Keratinocyte (primary cell): ENCODE data around the gene SLC13A3. TPM values are rescaled to one million over a fixed set of nuclear protein-coding genes. Genes with fewer than 3 reads are reported as not detected.

Experiments
- DNase-seq: peaks from one replicate; pipeline ENCODE4 v3.0.0-alpha.2; 2011; ENCODE audit warnings: low read depth, missing footprints, low spot score
- FAIRE-seq: peaks from 2 replicates; lab custom pipeline; 2011; peaks lifted over from hg19 to GRCh38; lab: Jason Lieb, UNC
- H2AFZ ChIP-seq: 2 replicates; pipeline ENCODE4 v1.6.0; 2012; ENCODE audit warnings: low read length, control low read depth, inconsistent platforms; ENCODE audit not compliant: control insufficient read depth
- H3K27ac ChIP-seq: 2 replicates; pipeline ENCODE4 v1.5.1; 2011; ENCODE audit warnings: low read length; ENCODE audit not compliant: control insufficient read depth, insufficient read depth
- H3K27me3 ChIP-seq: 3 replicates; pipeline ENCODE4 v1.6.0; 2011; ENCODE audit warnings: low read length; ENCODE audit not compliant: control insufficient read depth, insufficient read depth; ENCODE audit errors: extremely low read depth
- H3K36me3 ChIP-seq, 2 experiments: 2 replicates in 1 of 2; 3 replicates in 1 of 2; pipeline ENCODE4 v1.5.1; 2011; ENCODE audit warnings: low read length in 2 of 2, mild to moderate bottlenecking in 1 of 2; ENCODE audit not compliant: control insufficient read depth in 2 of 2, insufficient read depth in 2 of 2; ENCODE audit errors: extremely low read depth in 1 of 2
- H3K4me1 ChIP-seq: 3 replicates; pipeline ENCODE4 v1.5.1; 2011; ENCODE audit warnings: low read length; ENCODE audit not compliant: control insufficient read depth, insufficient read depth; ENCODE audit errors: extremely low read depth
- H3K4me2 ChIP-seq: 3 replicates; pipeline ENCODE4 v1.6.0; 2011; ENCODE audit warnings: low read depth, low read length; ENCODE audit not compliant: control insufficient read depth, insufficient read depth; ENCODE audit errors: extremely low read depth
- H3K4me3 ChIP-seq, 3 experiments: fragments of 200-600 bp in 1 of 3; sonication (generic) in 1 of 3; 2 replicates in 2 of 3; 3 replicates in 1 of 3; pipeline ENCODE4 v1.5.1; 2011 to 2016; ENCODE audit warnings: low read length in 3 of 3, mild to moderate bottlenecking in 3 of 3, control low read depth in 2 of 3, inconsistent platforms in 1 of 3, low read depth in 1 of 3, mixed read lengths in 1 of 3, mixed run types in 1 of 3, moderate library complexity in 1 of 3; ENCODE audit not compliant: control insufficient read depth in 2 of 3, insufficient read depth in 2 of 3; ENCODE audit errors: extremely low read depth in 1 of 3
- H3K79me2 ChIP-seq: 2 replicates; pipeline ENCODE4 v1.6.0; 2012; ENCODE audit warnings: low read length; ENCODE audit not compliant: control insufficient read depth, insufficient read depth
- H3K9ac ChIP-seq: 3 replicates; pipeline ENCODE4 v1.6.0; 2011; ENCODE audit warnings: low read length; ENCODE audit not compliant: control insufficient read depth, insufficient read depth; ENCODE audit errors: extremely low read depth
- H3K9me1 ChIP-seq: 3 replicates; pipeline ENCODE4 v1.6.0; 2011; ENCODE audit warnings: low read length; ENCODE audit not compliant: control insufficient read depth, insufficient read depth; ENCODE audit errors: extremely low read depth
- H3K9me3 ChIP-seq: 2 replicates; pipeline ENCODE4 v1.5.1; 2012; ENCODE audit warnings: low read depth, low read length; ENCODE audit not compliant: control insufficient read depth
- H4K20me1 ChIP-seq: 3 replicates; pipeline ENCODE4 v1.6.0; 2011; ENCODE audit warnings: low read length; ENCODE audit not compliant: control insufficient read depth, insufficient read depth; ENCODE audit errors: extremely low read depth
- EZH2 ChIP-seq: IDR thresholded peaks from one replicate; pipeline ENCODE4 v1.6.1; 2012; ENCODE audit warnings: inconsistent platforms, mild to moderate bottlenecking, low read length, moderate library complexity
- dilution Hi-C: fragments of 300-500 bp; cut with MboI; formaldehyde crosslinking; loops from one replicate; pipeline ENCODE4 v1.7.0; 2020; ENCODE audit warnings: low sequenced_read_pairs; ENCODE audit not compliant: extremely low pct_ligation_motif_present
- polyA plus RNA-seq, 5 experiments: library from polyadenylated mRNA; depleted of rRNA in 3 of 5; stranded (reverse) in 3 of 5; stranded (forward) in 1 of 5; unstranded in 1 of 5; fragments of >200 nt; gene quantifications; 1 replicate in 1 of 5; 2 replicates in 3 of 5; 3 replicates in 1 of 5; pipeline versions ENCODE4 v1.2.1 to v1.2.3, GENCODE V29; 2011 to 2012; ENCODE audit warnings: missing spikeins in 2 of 5, low read depth in 1 of 5, low replicate concordance in 1 of 5
- TF ChIP-seq, protein P1 (sequence below), 3 experiments: IDR thresholded peaks in 1 of 3; conservative IDR thresholded peaks in 1 of 3; optimal IDR thresholded peaks in 1 of 3; 2 replicates in 2 of 3; 3 replicates in 1 of 3; pipeline versions ENCODE3 to v1.5.1; 2011; ENCODE audit warnings: low read length in 3 of 3, mild to moderate bottlenecking in 3 of 3, moderate library complexity in 2 of 3, control low read depth in 1 of 3, inconsistent platforms in 1 of 3; ENCODE audit not compliant: insufficient read depth in 2 of 3; ENCODE audit errors: extremely low read depth in 1 of 3

SLC13A3 gene
- polyA plus RNA-seq, 1 donor (not counting 4 experiments of a cell fraction or from before 2014, with no cell fraction given) = 4.5 TPM

DNA sequence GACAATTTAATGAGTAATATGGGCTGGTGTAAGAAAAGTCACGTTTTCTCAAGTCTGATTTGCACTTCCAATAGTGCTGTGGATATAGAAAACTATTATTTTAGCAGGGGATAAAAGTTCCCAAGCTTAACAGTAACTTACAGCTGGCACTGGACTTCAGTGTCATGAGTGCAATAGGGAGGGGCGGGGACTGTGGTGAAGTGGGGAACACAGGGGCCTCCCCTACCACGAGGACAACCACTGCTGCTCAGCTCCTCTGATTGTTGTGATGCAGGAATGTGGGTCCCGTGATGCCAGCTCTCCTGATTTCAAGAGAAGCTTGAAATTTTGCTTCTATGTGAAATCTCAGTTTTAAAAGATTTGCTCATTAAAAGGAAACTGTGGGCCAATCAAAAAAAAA is 24.0 kb downstream of the SLC13A3 start:
- no peak for FAIRE-seq
- no peaks in the 10 kb centered on the region for H3K27me3 ChIP-seq
- no peaks in the 10 kb centered on the region for H3K9me1 ChIP-seq
- no peak overlapping the region for H3K27ac ChIP-seq
- H3K4me2 ChIP-seq = no peak overlapping the region
- H3K79me2 ChIP-seq = no peaks in the 10 kb centered on the region
- no peaks in the 10 kb centered on the region for H4K20me1 ChIP-seq
- DNase-seq = no peak
- no peak overlapping the region for H2AFZ ChIP-seq
- TF ChIP-seq, protein P1, sequence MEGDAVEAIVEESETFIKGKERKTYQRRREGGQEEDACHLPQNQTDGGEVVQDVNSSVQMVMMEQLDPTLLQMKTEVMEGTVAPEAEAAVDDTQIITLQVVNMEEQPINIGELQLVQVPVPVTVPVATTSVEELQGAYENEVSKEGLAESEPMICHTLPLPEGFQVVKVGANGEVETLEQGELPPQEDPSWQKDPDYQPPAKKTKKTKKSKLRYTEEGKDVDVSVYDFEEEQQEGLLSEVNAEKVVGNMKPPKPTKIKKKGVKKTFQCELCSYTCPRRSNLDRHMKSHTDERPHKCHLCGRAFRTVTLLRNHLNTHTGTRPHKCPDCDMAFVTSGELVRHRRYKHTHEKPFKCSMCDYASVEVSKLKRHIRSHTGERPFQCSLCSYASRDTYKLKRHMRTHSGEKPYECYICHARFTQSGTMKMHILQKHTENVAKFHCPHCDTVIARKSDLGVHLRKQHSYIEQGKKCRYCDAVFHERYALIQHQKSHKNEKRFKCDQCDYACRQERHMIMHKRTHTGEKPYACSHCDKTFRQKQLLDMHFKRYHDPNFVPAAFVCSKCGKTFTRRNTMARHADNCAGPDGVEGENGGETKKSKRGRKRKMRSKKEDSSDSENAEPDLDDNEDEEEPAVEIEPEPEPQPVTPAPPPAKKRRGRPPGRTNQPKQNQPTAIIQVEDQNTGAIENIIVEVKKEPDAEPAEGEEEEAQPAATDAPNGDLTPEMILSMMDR (optimal IDR thresholded peaks at IDR 0.05 in 1 of 3, IDR thresholded peaks at IDR 0.05 in 1 of 3, conservative IDR thresholded peaks at IDR 0.05 in 1 of 3; ENCODE audit: extremely low read depth in 1 of 3, insufficient read depth in 2 of 3, low read length in 3 of 3) = no peak
- no peak for TF ChIP-seq EZH2
- no peaks in the 10 kb centered on the region for H3K36me3 ChIP-seq
- dilution Hi-C loops = no loop called here
- no peak overlapping the region for H3K4me3 ChIP-seq
- no peaks in the 10 kb centered on the region for H3K4me1 ChIP-seq
- no peak overlapping the region for H3K9ac ChIP-seq
- H3K9me3 ChIP-seq = no peaks in the 10 kb centered on the region

DNA sequence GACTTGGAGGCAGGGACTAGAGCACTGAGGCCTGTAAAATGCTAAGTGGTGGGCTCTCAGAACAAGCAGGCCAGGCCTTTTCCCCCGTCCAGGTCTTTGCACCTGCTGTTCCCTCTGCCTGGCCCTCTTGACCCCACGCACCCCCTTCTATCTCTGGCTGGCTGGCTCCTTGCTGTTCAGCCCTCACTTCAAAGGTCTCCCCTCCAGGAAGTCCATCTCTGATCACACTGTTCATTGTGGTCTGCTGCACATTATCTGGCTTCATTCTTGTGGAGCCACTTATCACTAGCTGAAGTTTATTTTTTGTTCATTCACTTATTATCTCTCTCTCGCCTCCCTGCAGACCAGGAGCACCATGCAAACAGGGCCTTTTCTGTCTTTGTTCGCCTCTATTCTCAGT is 24.5 kb downstream of the SLC13A3 start:
- Histone ChIP-seq H3K4me3 (no peak overlapping the region), H3K9ac (no peak overlapping the region), H4K20me1 (no peaks in the 10 kb centered on the region), H2AFZ (no peak overlapping the region), H3K79me2 (no peaks in the 10 kb centered on the region), H3K36me3 (no peaks in the 10 kb centered on the region), H3K4me1 (no peaks in the 10 kb centered on the region), H3K27ac (no peak overlapping the region), H3K9me1 (no peaks in the 10 kb centered on the region), H3K27me3 (no peaks in the 10 kb centered on the region), H3K9me3 (no peaks in the 10 kb centered on the region), H3K4me2 (no peak overlapping the region)
- dilution Hi-C loops = no loop called here
- FAIRE-seq = no peak
- DNase-seq = no peak
- no peak for TF ChIP-seq EZH2
- TF ChIP-seq, protein P1 (optimal IDR thresholded peaks at IDR 0.05 in 1 of 3, IDR thresholded peaks at IDR 0.05 in 1 of 3, conservative IDR thresholded peaks at IDR 0.05 in 1 of 3; ENCODE audit: extremely low read depth in 1 of 3, insufficient read depth in 2 of 3, low read length in 3 of 3) = no peak
